KOPT-K1 (cell line): ENCODE data around the gene HNRNPLL.
"Not testable (repeated sequence)": the region's sequence is repeated elsewhere in the genome, so short reads cannot be mapped to it uniquely, and the experiment has no call there.

Source experiments
- H3K27ac ChIP-seq: fragments of 200-600 bp; sonication (generic); 2 replicates; pipeline ENCODE4 v1.5.1; 2016; ENCODE audit warnings: antibody characterized with exemption, mild to moderate bottlenecking, low read depth, low read length; ENCODE audit not compliant: poor library complexity, severe bottlenecking
- H3K36me3 ChIP-seq: fragments of 200-600 bp; sonication (generic); 2 replicates; pipeline ENCODE4 v1.5.1; 2017; ENCODE audit warnings: antibody characterized with exemption, mild to moderate bottlenecking, low read length, moderate library complexity; ENCODE audit not compliant: insufficient read depth
- H3K9me3 ChIP-seq: fragments of 200-600 bp; sonication (generic); 2 replicates; pipeline ENCODE4 v1.5.1; 2017; ENCODE audit warnings: antibody characterized with exemption, low read length, mild to moderate bottlenecking; ENCODE audit not compliant: insufficient read depth, poor library complexity, severe bottlenecking

HNRNPLL gene

GRCh38 chr2:38537937-38538525, 64.7 kb downstream of the HNRNPLL start:
- H3K36me3 ChIP-seq = no peaks in the 10 kb centered on the region
- H3K9me3 ChIP-seq = no peaks in the 10 kb centered on the region
- H3K27ac ChIP-seq = no peak overlapping the region

DNA sequence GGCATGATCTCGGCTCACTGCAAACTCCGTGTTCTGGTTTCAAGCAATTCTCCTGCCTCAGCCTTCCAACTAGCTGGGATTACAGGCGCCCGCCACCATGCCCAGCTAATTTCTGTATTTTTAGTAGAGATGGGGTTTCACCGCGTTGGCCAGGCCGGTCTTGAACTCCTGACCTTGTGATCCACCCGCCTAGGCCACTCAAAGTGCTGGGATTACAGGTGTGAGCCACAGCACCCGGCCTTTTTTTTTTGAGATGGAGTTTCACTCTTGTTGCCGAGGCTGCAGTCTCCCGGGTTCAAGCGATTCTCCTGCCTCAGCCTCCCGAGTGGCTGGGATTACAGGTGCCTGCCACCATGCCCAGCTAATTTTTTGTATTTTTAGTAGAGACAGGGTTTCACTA, 65.4 kb downstream of the HNRNPLL start:
- H3K27ac ChIP-seq, H3K36me3 ChIP-seq, H3K9me3 ChIP-seq: not testable (repeated sequence)

DNA sequence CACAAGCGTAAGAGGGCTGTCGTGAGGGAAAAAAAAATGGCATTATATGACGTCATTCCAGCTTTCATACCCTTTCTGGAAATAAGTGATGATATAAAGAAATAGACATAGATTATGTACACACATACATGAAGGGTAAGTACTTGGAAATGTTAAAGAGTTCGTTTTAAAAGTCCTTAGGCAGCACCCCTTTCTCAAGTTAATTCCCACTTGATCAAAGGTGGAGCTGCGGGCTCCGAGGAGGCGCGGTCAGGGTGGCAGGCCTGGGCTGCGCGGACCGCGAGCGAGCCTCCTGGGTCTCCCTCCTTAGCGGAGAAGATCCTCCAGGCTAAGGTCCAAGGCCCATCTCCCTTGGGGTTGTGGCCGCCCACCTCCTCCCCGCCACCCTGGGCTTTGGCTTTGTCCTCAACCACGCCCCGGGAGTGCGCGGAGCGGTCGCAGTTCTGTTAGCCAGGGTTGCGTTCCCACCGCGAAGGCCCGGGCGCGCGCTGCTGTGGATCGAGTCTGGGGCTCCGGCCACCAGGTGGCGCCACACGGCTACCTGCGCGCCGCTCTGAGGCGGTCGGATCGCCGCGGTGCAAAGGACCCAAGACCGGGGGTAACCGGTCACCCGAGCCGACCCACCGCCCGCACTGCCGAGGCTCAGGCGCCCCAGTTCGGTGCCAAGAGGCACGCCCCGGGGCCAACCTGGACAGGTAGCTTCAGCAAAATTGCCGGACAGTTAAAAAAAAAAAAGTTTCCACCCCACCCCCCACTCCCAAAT, 66.8 kb downstream of the HNRNPLL start:
- Histone ChIP-seq H3K27ac (no peak overlapping the region), H3K9me3 (no peaks in the 10 kb centered on the region), H3K36me3 (no peaks in the 10 kb centered on the region)

- Histone ChIP-seq H3K36me3 (no peaks in the 10 kb centered on the region), H3K27ac (no peak overlapping the region), H3K9me3 (no peaks in the 10 kb centered on the region)
Measured at GRCh38 chr2:38535404-38535743, 67.4 kb downstream of the HNRNPLL start.

DNA sequence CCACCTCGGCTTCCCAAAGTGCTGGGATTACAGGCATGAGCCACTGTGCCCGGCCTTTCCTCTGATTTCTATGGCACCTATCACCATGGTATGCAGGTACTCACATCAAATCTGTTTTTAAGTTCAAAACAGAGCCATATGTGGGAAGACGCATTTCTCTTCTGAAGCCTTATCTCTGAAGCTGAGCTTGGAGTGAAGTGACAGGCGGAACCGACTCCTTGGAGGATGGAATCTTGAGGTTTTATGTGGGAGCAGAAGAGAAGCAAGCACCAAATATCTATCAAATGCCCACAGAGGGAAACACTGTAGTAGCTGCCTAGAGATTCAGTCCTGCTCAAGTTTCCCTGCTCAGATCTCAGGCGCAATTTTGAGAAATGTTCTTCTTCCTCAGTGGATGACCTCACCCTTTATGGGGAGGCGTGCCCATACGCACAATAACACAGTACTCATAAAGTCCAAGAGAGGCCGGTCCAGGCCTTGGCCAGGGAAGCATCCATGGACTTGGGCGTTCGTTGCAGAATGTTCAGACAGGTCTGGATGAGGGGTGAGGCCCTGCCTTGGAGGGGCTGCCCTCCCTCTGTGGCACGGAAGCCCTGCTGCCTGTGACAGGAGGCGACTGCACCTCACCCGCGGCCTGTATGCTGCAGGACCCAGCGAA, 67.9 kb downstream of the HNRNPLL start:
- Histone ChIP-seq H3K9me3 (no peaks in the 10 kb centered on the region), H3K27ac (no peak overlapping the region), H3K36me3 (no peaks in the 10 kb centered on the region)

DNA sequence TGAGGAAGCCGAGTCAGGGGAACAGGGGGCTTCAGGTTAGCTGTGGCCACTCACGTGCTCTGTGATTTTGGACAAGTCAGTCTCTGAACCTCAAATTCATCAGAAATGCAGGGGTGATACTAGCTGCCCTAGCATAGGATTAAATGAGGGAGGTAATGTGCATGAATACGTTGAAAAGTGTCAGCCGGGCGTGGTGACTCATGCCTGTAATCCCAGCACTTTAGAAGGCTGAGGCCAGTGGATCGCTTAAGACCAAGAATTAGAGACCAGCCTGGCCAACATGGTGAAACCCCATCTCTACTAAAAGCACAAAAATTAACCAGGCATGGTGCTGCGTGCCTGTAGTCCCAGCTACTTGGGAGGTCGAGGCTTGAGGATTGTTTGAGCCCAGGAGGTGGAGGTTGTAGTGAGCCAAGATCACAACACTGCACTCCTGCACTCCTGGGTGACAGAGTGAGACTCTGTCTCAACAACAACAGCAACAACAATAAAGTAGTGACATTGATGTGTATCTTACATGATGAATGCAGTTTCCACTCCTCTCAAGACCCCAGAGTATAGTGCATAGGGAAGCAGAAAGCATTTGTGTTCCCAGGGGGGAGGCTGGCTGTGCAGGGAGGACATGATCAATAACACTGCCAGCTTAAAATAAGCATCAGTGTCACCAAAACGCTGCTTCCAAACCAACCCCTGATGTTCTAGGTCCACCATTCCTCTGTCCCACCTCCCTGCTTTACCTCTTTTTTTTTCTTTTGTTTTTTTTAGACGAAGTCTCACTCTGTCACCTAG, 68.8 kb downstream of the HNRNPLL start:
- H3K9me3 ChIP-seq = no peaks in the 10 kb centered on the region
- H3K27ac ChIP-seq = no peak overlapping the region
- H3K36me3 ChIP-seq = no peaks in the 10 kb centered on the region

DNA sequence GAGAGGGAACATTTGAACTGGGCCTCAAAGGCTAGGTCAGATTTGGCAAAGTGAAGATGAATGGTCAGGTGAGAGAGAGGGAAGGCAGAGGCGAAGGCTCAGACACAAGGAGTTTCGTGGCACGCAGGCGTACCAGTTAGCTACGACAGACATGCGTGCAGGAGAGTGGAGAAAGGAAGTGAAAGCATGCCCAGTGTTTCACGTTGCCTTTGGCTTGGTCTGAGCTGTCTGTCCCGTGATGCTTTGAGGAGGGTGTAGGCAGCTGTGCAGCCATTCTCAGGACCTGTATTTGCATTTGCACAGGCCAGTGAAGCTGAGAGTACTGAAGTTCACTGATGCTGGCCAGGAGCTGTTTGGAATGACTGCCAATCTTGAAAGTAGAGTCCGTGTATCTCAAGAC, 69.5 kb downstream of the HNRNPLL start:
- Histone ChIP-seq H3K9me3 (no peaks in the 10 kb centered on the region), H3K27ac (no peak overlapping the region), H3K36me3 (no peaks in the 10 kb centered on the region)

DNA sequence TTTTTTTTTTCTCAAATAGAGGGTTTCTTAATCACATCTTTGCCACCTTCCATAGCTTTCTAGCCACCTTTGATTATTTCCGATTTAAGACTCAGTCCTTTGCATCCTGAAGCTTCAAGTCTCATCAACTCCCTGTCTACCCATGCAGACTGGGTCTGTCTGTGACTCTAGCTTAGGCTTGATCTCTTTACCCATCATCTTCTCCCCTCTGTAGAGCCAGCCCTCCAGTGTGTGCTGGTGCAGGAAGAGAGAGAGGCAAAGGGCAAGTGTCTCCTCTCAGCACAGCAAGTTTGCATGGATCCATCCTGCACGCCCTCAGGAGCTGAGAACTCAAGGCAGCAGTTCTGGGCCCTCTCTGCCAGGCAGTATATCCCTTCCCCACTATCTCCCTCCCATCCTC, 70.4 kb downstream of the HNRNPLL start:
- no peak overlapping the region for H3K27ac ChIP-seq
- no peaks in the 10 kb centered on the region for H3K36me3 ChIP-seq
- no peaks in the 10 kb centered on the region for H3K9me3 ChIP-seq

DNA sequence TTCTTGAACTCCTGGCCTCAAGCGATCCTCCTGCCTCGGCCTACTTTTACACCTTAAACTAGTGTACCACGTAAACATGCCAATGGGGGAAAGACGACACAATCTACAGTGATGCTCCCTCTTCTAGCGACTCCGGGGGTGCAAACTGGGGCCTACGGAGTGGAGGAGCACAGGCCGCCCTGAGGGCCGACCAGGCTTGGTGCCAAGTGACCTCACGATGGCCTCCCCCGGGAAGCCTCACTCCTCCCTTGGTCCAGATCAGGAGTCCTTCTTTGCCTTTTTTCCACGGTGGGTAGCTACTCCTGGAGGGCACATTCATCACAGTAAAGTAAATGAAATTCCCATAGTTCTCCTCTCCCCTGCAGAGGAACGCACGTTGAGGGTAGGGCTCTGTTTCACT, 73.5 kb downstream of the HNRNPLL start:
- Histone ChIP-seq H3K36me3 (no peaks in the 10 kb centered on the region), H3K27ac (no peak overlapping the region), H3K9me3 (no peaks in the 10 kb centered on the region)

GRCh38 chr2:38528534-38528933, 74.2 kb downstream of the HNRNPLL start:
- Histone ChIP-seq H3K27ac (no peak overlapping the region), H3K36me3 (no peaks in the 10 kb centered on the region), H3K9me3 (no peaks in the 10 kb centered on the region)

GRCh38 chr2:38528008-38528442, 74.7 kb downstream of the HNRNPLL start:
- H3K9me3 ChIP-seq = no peaks in the 10 kb centered on the region
- no peak overlapping the region for H3K27ac ChIP-seq
- H3K36me3 ChIP-seq = no peaks in the 10 kb centered on the region

GRCh38 chr2:38527338-38528007, 75.3 kb downstream of the HNRNPLL start:
- no peaks in the 10 kb centered on the region for H3K9me3 ChIP-seq
- H3K36me3 ChIP-seq = no peaks in the 10 kb centered on the region
- H3K27ac ChIP-seq = no peak overlapping the region

DNA sequence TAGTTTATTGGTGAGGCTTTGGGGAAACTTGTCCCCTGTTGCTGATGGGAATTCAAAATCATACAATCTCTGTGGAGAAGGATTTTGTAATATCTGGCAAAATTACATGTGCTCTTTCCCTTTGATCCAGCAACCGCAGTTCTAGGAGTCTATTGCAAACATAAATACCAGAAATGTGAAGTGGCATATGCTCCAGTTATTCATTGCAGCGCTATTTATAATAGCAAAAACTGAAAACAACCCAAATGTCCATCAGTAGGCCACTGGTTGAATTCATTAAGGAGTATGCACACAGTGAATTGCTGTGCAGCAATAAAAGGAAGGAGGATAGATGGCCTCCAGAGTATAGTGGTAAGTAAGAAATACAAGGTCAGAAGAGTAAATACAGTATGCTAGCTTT, 76.5 kb downstream of the HNRNPLL start:
- no peaks in the 10 kb centered on the region for H3K36me3 ChIP-seq
- H3K9me3 ChIP-seq = no peaks in the 10 kb centered on the region
- H3K27ac ChIP-seq = no peak overlapping the region

DNA sequence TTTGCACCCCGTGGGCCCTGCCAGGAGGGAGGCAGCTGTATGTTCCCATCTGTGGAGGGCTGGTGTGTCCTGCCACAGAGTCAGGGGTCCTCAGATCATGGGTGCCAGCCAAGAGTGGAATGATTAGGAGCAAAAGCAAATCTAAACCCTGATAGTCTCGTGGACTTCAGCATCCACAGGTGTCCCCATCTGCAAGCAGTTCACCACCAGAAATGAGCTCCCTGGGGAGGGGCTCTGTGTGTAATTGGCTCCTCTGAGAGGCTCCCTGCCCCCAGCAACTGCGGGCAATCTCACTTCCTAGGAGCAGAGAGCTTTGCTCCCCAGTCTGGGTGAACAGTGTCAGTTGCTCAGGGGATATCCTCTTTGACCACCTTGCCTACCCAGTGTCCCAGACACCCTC, 78.1 kb downstream of the HNRNPLL start:
- Histone ChIP-seq H3K36me3 (no peaks in the 10 kb centered on the region), H3K9me3 (no peaks in the 10 kb centered on the region), H3K27ac (no peak overlapping the region)
